ENCODE data around the gene C6.

GRCh38 chr5:41094871-41095270, 118.5 kb downstream of the C6 start:
- no peak for TF ChIP-seq CTCF (IDR thresholded peaks at IDR 0.05)
- no peak for TF ChIP-seq POLR2A (IDR thresholded peaks at IDR 0.05)

All from heart left ventricle (tissue), 13 donors.